Ramos (cell line): ENCODE measurements around the gene JDP2.

Source experiments
- in situ Hi-C: fragments of 300-500 bp; cut with MboI; formaldehyde crosslinking; loops from one replicate; pipeline ENCODE4 v1.14.3; 2022; ENCODE audit warnings: low sequenced_read_pairs; ENCODE audit not compliant: unreplicated experiment

The JDP2 gene

GRCh38 chr14:75452324-75452723 lies 24.5 kb downstream of the JDP2 start:
- in situ Hi-C loops: loop anchor here (25.0 kb wide), 1 partner anchor 1690 kb away; a partner anchor contains a TSS

GRCh38 chr14:75452900-75453816 lies 25.3 kb downstream of the JDP2 start:
- in situ Hi-C loops: loop anchor here (25.0 kb wide), 1 partner anchor 1691 kb away; a partner anchor contains a TSS

- in situ Hi-C loops: loop anchor here (25.0 kb wide), 1 partner anchor 1692 kb away; a partner anchor contains a TSS
These were observed 26.1 kb downstream of the JDP2 start for GRCh38 chr14:75453817-75454434.

DNA sequence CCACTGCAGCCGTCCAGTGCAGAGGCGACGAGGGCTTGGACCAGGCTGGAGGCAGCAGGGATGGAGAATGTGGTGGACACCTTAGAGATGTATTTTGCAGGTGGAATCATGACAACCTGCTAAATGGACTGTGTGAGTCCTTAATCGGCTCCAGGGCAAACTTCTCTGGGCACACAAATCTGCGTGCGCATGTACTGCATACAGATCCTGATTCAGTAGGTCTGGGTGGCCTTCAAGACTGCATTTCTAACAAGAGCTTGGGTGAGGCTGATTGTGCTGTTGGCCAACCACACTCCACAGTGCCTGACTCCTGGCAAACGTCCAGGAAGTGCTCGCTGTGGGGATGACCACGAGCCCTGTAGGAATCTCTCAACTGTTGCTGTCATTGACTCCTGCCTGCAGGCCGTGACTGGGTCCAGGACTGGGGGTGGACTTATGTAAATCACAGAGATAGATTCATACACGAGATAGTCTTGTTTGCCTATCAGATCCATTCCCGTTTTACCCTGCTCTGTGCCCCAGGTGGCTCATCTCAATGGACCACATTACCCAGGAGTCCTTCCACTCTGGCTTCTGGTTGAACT lies 27.2 kb downstream of the JDP2 start:
- in situ Hi-C loops: loop anchor here (25.0 kb wide), 1 partner anchor 1693 kb away; a partner anchor contains a TSS

- in situ Hi-C loops: loop anchor here (25.0 kb wide), 1 partner anchor 1694 kb away; a partner anchor contains a TSS
These were observed 28.5 kb downstream of the JDP2 start for GRCh38 chr14:75456069-75456996.

DNA sequence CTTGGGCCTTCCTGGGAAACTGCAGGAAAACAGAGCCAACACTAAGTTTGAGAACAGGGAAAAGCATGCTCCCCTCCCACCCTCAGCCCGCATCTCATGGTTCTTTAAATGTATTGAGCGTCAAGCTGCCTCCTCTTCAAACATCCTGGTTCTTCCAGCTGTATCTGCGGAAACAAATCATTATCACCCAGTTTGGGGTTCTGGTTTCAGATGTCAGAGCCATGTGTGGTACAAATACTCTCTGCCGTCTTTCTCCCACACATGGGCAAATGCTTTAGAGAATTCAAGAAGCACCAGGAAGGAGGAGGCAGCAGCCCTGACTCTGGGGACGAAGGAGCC lies 29.1 kb downstream of the JDP2 start:
- in situ Hi-C loops: loop anchor here (25.0 kb wide), 1 partner anchor 1695 kb away; a partner anchor contains a TSS

- in situ Hi-C loops: loop anchor here (25.0 kb wide), 1 partner anchor 1695 kb away; a partner anchor contains a TSS
These were observed 29.9 kb downstream of the JDP2 start for GRCh38 chr14:75457648-75458165.

DNA sequence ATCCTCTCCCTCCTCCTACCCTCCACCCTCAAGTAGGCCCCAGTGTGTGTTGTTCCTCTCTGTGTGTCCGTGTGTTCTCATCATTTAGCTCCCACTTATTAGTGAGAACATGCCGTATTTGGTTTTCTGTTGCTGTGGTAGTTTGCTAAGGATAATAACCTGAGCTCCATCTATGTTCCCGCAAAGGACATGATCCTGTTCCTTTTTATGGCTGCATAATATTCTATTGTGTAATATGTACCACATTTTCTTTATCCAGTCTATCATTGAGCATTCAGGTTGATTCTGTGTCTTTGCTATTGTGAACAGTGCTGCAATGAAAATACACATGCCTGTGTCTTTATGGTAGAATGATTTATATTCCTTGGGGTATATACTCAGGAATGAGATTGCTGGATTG lies 30.5 kb downstream of the JDP2 start:
- in situ Hi-C loops: loop anchor here (25.0 kb wide), 1 partner anchor 1696 kb away; a partner anchor contains a TSS

DNA sequence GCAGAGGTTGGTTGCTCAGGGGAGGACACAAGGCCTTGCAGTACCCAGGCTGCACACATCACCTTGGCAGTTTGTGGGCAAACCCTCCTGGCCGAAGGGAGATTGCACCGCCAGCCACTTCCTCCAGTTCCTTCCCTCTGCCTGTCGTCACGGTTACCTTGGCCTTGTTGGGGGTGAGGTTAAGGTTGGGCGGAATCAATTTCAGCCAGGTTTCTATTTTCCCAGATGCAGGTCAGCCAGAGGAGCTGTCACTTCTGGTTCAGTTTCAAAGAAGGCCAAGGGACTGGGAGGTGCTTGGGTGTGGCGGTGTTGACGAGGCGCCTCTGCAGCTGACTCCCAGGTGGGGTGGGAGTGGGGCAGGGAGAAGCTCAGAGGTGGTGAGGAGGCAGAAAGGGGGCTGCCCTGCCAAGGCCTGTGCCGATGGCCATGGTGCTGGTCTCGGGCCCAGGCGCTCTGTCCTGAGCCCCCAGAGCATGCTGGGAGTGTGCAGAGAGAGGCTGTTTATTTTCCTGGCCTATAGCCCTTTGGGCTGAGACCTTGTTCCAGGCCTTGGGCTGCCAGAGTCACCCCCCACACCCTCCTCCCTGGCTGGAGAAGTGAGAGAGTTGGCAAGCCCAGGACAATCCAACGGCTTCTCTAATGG lies 31.4 kb downstream of the JDP2 start:
- in situ Hi-C loops: loop anchor here (25.0 kb wide), 1 partner anchor 1697 kb away; a partner anchor contains a TSS

- in situ Hi-C loops: loop anchor here (25.0 kb wide), 1 partner anchor 1697 kb away; a partner anchor contains a TSS
These were observed 32.0 kb downstream of the JDP2 start for GRCh38 chr14:75459791-75460190.

DNA sequence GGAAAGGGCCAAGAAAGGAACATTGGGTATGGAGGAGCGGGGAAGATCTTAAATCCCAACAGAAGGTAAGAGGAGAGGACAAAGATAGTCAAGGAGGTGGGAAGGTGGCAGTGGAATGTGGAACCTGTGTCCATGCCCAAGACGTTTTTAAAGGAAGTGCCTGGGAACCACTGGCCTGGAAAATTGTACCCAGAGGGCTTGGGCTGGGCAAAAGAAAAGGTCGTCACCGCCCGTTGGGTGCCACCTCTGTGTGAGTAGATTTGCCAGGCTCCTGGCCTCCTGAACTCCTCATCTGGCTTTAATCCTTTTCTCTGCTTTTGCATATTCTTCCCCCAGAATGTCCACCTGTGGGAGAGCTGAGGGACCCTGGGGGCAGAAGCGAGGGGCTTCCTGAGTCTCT lies 32.6 kb downstream of the JDP2 start:
- in situ Hi-C loops: loop anchor here (25.0 kb wide), 1 partner anchor 1698 kb away; a partner anchor contains a TSS

DNA sequence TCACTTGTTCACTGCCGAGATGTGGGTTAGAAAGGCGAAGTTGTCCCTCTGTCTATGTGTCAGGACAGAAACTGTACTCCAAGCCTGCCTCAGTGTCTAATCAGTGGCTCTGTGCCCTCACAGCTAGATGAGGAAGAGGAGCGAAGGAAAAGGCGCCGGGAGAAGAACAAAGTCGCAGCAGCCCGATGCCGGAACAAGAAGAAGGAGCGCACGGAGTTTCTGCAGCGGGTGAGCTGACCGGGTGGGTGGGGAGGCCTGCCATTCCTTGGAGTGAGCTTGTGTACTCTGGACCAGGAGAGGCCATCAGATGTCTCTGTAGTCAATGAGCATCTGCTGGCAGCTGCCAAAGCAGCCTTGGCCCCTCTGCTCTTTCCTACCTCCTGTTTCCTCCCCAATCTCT lies 33.5 kb downstream of the JDP2 start:
- in situ Hi-C loops: loop anchor here (25.0 kb wide), 1 partner anchor 1699 kb away; a partner anchor contains a TSS

DNA sequence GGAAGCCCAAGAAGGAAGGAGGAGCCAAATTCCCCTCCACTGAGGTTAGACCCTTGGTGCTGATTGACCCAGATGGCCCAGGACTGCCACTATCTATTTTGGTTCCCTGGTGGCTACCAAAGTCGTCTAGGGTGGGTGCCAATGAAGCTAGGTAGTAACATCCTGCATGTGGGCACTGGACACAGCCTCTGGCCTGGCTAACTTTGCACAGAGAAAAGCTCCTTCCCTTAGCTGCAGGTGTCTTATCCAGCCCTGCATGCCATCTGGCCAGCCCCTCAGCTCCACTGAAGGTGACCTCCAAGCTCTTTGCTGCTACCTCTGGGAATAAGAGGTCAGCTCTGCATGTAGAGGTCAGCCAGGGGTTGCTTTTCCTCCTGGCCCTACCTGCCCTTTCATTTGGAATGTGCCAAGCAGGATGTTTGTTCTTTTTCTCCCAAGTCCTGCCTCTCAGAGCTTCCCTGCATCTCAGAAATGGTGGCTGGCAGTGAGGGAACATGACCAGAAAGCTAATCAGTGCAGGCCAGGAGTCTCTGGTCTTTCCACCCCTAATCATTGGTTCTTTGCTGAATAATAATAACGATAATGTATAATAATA lies 34.0 kb downstream of the JDP2 start:
- in situ Hi-C loops: loop anchor here (25.0 kb wide), 1 partner anchor 1700 kb away; a partner anchor contains a TSS

GRCh38 chr14:75464626-75465025 lies 36.8 kb downstream of the JDP2 start:
- in situ Hi-C loops: loop anchor here (25.0 kb wide), 1 partner anchor 1702 kb away; a partner anchor contains a TSS

GRCh38 chr14:75467763-75468162 lies 39.9 kb downstream of the JDP2 start:
- in situ Hi-C loops: loop anchor here (25.0 kb wide), 1 partner anchor 1705 kb away; a partner anchor contains a TSS

- in situ Hi-C loops: loop anchor here (25.0 kb wide), 1 partner anchor 1707 kb away; a partner anchor contains a TSS
These were observed 41.3 kb downstream of the JDP2 start for GRCh38 chr14:75469164-75469563.

DNA sequence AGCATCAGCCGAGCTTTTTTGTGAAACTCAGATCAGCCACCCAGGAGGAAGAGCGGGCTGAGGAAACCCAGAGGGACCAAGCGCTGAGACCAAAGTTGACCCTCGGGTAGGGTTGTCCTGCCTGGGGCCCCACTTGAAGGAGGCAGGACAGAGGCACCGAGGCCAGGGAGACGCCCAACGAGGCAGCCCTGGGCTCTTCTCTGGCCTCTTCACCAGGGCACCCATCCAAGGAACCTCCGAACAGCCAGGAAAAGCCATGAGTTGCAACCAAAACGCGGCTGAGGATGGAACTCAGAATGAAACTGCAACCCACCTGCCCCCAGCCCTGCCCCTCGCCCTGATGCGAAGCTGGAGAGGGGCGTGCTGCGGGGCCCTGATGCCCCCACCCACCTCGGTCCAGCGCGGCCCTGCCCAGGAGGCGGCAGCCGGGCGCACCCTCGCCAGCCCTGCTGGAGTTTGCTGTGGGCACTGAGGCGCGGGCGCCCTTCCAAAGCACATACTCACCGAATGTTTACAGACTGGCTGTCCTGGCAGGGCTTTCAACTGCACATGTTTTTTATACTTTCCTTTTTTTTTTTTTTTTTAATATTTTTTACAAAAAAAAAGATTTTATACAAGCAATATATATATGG lies 41.9 kb downstream of the JDP2 start:
- in situ Hi-C loops: loop anchor here (25.0 kb wide), 1 partner anchor 1707 kb away; a partner anchor contains a TSS
